ENCODE results near the gene IQCF5.

DNA sequence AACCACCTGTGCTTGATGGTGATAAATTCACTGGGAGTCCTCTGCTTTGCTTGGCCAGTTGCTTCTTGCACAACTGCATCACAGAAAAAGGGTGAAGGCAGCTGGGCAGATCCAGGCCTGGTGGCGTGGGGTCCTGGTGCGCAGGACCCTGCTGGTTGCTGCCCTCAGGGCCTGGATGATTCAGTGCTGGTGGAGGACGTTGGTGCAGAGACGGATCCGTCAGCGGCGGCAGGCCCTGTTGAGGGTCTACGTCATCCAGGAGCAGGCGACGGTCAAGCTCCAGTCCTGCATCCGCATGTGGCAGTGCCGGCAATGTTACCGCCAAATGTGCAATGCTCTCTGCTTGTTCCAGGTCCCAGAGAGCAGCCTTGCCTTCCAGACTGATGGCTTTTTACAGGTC lies 45.1 kb downstream of the IQCF5 start:
- TF ChIP-seq, protein P1, sequence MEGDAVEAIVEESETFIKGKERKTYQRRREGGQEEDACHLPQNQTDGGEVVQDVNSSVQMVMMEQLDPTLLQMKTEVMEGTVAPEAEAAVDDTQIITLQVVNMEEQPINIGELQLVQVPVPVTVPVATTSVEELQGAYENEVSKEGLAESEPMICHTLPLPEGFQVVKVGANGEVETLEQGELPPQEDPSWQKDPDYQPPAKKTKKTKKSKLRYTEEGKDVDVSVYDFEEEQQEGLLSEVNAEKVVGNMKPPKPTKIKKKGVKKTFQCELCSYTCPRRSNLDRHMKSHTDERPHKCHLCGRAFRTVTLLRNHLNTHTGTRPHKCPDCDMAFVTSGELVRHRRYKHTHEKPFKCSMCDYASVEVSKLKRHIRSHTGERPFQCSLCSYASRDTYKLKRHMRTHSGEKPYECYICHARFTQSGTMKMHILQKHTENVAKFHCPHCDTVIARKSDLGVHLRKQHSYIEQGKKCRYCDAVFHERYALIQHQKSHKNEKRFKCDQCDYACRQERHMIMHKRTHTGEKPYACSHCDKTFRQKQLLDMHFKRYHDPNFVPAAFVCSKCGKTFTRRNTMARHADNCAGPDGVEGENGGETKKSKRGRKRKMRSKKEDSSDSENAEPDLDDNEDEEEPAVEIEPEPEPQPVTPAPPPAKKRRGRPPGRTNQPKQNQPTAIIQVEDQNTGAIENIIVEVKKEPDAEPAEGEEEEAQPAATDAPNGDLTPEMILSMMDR (conservative IDR thresholded peaks at IDR 0.05), result no peak
- TF ChIP-seq EZH2 (IDR thresholded peaks at IDR 0.05; ENCODE audit: low read depth), result no peak
